GM19372 (cell line): ENCODE data around the gene PVR.
"Not testable (repeated sequence)": the region's sequence is repeated elsewhere in the genome, so short reads cannot be mapped to it uniquely, and the experiment has no call there.

Experiments
- ATAC-seq: cut with Tn5 transposase; IDR thresholded peaks from one replicate; pipeline ENCODE4 v1.9.1; 2021; ENCODE audit warnings: mild to moderate bottlenecking, low read depth, moderate library complexity; ENCODE audit not compliant: unreplicated experiment

PVR gene

DNA sequence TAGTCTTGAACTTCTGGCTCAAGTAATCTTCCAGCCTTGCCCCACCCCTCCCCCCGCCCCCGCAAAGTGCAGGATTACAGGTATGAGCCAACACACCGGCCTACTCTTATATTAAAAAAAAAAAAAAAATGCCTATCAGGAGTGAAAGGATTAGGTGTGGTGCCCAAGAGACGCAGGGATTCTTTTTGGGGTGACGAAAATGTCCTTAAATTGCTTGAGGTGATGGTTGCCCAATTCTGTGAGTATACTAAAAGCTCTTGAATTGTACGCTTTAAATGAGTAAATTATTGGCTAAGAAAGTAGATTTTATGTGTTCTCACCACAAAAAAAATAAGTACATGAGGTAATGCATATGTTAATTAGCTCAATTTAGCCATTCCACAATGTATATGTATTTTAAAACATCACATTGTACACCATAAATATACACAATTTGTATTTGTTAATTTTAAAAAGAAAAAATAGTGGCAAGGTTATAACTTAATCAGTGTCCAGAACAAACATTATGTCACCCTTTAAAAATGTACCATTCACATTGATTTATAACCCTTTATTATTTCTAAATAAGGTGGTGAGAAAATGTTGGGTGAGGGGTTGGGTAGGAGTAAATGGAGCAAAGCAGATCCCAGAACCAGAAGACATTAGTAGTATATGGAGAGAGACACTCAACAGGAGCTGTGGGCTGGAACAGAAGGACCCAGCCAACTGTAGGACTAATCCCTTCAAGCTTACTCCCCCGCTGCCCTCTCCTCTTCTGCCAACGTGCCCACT, 26.4 kb upstream of the PVR start:
- ATAC-seq = no peak

DNA sequence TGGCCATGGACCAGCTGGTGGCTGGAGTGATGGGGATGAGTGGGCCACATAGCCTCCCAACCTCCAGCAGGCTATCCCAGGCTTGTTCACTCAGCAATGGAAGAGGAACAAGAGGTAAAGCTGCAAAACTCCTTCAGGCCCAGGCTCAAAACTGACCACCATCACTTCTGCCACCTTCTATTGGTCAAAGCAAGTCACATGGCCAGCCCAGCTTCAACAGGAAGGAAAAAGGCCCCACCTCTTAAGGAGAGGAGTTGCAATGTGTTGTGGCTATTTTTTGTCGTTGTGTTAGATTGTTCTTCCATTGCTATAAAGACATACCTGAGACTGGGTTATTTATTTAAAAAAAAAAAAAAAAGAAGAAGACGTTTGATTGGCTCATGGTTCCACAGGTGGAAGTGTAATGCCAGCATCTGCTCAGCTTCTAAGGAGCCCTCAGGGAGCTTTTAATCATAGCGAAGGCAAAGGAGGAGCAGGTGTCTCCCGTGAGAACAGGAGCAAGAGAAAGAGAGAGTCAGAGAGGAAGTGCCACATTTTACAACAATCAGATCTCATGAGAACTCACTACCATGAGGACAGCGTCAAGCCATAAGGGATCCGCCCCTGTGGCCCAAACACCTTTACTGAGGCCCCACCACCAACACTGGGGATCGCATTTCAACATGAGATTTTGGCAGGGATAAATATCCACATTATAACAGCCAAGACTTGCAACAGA, 24.9 kb upstream of the PVR start:
- ATAC-seq = no peak

DNA sequence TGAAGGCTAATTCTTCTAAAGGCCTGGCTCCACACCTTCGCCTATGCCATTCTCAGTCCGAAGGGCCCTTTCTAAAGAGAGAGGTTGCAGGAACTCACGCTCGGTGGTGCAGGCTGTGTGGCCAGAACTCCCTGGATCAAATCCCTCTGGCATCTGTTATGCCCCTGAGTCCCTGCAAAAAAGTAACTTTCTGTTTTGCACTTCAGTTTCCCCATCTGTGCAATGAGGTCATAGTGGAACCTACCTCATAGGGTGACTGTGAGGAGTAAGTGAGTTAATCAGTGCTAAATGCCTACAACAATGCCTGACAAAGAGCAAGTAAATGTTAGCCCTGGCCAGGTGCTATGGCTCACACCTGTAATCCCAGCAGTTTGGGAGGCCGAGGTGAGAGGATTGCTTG, 23.0 kb upstream of the PVR start:
- ATAC-seq = no peak

DNA sequence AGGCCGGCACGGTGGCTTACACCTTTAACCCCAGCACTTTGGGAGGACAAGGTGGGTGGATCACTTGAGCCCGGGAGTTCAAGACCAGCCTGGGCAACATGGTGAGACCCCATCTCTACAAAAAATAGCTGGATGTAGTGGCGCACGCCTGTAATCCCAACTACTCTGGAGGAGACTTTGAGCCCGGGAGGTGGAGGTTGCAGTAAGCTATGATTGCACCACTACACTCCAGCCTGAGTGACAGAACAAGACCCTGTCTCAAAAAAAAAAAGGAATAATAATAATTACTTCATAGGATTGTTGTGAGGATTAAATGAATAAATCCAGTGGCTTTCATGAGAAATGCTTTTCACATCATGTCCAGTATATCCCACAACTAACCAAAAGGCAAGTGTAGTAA, 22.3 kb upstream of the PVR start:
- ATAC-seq = no peak

DNA sequence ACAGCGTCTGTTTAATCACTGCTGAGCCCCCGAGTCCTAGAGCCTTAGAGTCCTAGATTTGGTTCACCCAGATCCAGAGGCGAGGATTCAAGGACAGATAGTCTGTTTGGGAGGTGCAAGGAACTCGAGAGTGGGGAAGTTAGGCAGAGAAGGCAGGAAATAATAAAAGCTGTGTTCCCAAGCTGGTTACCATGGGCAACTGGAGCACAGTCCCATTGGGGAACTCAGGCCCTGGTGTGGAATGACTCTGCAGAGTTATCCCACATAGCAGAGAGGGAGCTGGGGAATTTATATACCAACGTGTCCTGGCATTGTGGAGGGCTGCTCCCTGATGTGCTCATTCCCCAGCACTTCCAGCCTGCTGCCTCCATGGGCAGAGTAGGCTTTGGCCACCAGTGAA, 20.6 kb upstream of the PVR start:
- no peak for ATAC-seq

DNA sequence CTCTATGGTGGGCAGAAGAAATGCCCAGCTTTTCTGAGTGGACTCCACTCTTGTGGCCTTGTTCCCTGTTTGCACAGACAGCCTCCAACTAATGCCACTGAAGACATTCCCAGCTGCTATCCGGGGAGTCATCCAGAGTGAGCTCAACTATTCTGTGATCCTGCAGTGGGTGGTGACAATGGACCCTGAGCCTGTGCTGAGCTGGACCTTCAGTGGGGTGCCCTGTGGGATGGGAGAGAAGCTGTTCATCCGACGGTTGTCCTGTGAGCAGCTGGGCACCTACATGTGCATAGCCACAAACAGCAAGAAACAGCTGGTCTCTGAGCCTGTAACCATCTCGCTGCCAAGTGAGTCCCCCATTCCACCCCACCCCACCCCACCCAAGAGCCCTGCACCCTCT, 20.1 kb upstream of the PVR start:
- ATAC-seq = no peak

DNA sequence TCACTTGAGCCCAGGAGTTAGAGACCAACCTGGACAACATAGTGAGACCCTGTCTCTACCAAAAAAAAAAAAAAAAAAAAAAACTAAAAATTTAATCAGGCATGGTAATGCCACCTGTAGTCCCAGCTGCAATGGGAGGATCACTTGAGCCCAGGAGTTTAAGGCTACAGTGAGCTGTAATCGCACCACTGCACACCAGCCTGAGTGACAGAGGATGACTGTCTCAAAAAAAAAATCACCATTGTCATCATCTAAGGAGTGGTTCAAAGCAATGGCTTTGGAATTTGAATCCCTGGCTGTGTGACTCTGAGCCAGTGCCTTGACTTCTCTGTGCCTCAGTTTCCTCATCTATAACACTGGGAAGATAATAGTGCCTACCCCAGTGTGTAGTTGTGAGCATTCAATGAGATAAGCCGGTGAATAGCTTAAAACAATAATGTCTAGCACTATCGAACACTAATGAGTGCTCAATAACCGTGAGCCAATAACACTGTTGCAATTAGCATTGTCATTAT, 18.8 kb upstream of the PVR start:
- ATAC-seq = no peak

DNA sequence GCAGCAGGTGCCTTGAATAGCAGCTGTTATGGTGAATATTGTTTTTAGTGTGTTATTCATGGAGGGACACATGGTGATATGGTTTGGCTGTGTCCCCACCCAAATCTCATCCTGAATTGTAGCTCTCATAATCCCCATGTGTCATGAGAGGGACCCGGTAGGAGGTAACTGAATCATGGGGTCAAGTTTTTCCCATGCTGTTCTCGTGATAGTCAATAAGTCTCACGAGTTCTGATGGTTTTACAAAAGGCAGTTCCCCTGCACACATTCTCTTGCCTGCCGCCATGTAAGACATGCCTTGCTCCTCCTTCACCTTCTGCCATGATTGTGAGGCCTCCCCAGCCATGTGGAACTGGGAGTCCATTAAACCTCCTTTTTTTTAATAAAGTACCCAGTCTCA, 18.1 kb upstream of the PVR start:
- not testable (repeated sequence) for ATAC-seq

DNA sequence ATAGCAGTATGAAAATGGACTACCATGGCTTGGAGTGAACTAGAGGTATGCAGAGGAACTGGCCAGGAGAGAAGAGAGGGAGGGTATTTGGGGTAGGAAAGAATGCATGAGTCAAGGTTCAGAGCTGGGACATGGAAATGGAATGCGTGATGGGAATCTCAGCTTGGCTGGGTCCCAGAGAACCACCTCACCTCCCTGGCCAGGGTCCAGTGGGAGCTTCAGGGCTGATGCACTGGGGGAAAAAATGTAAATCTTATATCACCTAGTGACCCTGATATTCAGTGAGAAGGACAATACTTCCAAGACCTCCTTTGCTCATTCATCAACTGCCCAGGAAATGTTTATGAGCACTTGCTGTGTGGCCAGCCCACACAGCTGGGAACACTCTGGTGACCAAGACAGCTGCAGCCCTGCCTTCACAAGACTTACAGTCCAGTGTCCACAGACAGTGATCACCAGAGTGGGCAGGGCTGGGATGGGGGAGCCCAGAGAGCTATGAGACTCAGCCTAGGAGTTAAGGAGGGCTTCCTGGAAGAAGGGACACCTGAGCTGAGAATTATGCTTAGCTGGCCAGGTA, 17.6 kb upstream of the PVR start:
- ATAC-seq = no peak

DNA sequence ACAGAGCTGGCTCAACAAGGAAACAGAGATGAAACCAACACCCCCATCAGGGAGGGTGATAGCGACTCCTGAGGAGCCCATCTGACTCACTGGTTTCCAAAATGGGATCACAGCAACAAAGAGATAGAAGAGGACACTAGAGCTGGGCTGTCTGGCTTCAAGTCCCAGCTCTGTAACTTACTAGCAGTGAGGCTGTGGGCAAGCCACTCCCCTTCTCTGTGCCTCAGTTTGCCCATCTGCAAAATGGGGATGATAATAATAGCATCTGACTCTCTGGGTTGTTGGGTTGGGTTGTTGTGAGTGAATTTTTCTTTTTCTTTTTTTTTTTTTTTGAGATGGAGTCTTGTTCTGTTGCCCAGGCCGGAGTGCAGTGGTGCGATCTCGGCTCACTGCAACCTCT, 16.1 kb upstream of the PVR start:
- ATAC-seq = no peak

DNA sequence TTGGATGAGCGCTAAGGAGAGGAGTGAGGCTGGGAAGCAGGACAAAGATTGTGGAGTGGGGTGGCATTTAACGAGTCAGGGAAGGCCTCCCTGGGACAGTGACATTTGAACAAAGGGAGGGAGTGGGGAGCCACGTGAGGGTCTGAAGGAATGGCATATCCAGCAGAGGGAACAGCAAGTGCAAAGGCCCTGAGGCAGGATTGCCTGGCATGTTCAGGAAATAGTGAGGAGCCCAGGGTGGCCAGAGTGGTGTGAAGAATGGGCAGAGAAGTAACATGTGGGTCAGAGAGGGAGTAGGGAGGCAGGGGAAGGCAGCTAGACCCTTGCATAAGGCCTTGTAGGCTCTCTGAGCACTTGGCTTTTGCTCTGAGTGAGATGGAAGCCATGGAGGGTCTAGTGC, 14.9 kb upstream of the PVR start:
- no peak for ATAC-seq

DNA sequence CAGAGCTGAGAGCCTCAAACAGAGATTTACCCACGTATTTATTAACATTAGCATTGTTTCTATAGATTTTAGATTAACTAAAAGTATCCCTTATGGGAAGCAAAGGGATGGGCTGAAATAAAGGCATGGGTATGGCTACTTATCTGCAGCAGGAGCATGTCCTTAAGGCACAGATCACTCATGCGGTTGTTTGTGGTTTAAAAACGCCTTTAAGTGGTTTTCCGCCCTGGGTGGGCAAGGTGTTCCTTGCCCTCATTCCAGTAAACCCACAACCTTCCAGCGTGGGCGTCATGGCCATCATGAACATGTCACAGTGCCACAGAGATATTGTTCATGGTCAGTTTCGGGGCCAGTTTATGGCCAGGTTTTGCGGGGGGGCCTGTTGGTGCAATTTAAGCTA, 12.1 kb upstream of the PVR start:
- not testable (repeated sequence) for ATAC-seq

DNA sequence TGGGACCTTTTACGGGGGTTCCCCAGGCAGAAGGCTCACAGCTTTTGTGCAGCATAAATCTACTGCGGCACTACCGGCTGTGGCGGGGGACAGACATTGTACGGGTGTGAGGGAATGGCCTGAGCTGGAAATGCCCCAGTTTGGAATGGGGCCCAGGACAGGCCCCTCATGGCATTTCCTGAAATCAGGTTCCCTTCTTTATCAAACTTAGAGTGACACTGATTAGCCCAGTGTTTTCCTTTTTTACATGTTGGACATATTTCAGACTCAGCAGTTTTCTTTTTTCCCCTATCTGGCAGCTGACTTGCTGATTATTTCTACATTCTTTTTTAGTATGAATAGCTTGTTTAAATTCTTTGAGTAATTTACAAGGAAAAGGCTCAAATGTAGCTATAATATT, 9.7 kb upstream of the PVR start:
- ATAC-seq = not testable (repeated sequence)

DNA sequence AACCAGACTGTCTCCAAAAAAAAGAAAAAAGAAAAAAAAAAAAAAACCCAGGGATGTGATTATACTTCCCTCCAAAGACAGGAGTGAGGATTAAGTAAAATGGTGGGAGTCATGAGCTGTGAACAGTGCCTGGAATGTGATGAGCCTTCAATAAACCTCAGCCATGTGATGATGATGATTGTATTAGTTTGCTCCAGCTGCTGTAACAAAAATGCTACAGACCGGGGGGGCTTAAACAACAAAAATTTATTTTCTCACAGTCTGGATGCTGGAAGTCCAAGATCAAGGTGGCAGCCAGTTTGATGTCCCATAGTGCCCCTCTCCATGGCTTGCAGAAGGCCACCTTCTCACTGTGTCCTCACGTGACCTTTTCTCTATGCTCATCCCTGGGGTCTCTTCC, 8.9 kb upstream of the PVR start:
- no peak for ATAC-seq

DNA sequence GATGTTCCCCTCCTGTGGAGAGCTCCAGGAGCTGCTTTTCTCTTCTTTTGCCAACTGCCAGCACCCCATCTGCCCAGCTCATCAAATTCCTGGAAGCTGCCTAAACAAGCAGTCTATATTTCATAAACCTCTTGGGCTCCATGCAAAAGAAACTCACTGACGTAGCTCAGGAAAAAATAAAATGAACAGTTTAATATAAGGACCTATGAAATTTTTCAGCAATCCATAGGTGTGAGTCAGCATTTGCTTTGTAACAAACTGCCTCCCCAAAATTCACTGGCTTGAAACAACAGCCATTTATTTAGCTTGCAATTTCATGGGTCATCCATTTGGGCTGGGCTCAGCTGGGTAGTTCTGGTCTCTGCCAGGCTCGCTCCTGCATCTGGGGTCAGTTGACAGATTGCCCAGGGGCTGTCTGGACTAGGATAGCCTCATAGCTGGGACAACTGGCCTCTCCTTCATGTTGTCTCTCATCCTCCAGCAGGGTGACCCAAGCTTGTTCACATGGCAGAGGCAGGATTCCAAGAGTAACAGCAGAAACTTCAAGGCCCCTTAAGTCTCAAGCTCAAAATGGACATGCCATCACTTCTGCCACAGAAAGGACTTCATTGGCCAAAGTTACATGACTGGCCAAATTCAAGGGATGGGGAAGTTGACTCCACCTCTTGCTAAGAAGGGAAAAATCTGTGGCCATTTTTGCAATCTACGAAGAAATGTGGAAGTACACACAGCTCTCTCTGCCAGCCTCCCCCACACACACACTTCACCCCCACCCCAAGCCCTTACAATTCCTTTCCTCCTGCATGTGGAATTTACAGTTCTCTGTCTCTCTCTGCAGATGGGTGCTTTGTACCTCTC, 7.9 kb upstream of the PVR start:
- ATAC-seq = no peak

DNA sequence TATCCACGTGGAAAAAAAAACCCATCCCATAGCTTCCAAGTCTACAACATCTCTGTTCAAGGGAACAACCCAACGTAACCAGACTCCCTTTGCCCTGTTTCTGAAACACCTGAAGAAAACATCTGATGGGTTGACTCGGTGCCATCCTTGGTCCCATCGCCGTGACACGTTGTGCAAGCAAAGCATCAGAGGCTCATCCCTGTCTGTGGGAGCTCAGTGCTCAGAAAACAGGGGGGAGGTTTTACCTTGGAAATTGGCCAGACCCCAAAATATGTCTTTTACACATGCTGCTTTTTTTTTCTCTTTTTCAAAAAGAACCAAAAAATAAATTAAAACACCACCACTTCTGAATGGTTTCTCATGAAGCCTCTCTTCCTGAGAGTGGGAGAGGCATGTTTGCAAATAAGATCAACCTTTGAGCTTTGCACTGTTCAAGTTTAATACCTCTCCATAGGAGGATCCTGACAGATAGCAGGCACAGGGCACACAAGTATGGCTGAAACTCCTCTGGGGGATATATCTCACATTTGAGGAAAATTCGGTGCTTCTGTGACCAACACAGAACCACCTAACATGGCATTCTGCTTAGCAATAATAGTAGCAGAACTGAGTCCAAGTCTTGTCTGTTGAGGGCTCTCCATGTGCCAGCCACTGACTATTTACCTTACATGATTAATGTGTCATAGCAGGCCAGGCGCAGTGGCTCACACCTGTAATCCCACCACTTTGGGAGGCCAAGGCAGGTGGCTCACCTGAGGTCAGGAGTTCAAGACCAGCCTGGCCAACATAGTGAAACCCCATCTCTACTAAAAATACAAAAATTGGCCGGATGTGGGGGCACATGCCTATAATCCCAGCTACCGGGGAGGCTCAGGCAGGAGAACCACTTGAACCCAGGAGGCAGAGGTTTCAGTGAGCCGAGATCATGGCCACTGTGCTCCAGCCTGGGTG, 7.0 kb upstream of the PVR start:
- ATAC-seq = no peak

DNA sequence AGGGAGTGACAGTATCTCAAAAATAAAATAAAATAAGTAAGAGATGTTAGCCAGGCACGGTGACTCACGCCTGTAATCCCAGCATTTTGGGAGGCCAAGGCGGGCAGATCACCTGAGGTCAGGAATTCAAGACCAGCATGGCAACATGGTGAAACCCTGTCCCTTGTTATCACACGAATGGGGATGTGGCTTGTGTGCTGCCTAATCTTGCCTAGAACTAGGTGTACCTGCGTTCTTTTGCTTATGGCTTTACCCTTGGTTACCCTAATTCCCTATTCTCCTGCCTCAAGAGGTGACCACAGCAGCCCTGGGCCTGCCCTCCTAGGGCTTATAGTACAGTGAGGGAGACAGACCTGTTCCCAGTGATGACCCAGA, 6.3 kb upstream of the PVR start:
- ATAC-seq = no peak

DNA sequence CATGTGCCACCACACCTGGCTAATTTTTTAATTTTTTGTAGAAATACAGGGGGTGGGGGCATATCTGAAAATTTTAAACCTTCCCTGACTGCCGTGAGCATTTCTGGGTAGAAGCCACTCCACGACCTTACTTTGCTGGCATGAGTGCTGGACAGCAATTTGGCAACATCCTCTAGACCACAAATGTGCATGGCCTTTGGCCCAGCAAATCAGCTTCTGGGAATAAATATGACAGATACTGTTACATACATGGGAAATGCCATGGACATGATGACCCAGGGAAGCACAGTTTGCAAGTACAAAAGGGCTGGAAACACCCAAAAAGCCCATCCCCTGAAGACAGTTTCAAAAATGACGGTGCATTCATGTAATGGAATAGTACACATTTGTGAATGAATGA, 3.2 kb upstream of the PVR start:
- ATAC-seq = no peak

DNA sequence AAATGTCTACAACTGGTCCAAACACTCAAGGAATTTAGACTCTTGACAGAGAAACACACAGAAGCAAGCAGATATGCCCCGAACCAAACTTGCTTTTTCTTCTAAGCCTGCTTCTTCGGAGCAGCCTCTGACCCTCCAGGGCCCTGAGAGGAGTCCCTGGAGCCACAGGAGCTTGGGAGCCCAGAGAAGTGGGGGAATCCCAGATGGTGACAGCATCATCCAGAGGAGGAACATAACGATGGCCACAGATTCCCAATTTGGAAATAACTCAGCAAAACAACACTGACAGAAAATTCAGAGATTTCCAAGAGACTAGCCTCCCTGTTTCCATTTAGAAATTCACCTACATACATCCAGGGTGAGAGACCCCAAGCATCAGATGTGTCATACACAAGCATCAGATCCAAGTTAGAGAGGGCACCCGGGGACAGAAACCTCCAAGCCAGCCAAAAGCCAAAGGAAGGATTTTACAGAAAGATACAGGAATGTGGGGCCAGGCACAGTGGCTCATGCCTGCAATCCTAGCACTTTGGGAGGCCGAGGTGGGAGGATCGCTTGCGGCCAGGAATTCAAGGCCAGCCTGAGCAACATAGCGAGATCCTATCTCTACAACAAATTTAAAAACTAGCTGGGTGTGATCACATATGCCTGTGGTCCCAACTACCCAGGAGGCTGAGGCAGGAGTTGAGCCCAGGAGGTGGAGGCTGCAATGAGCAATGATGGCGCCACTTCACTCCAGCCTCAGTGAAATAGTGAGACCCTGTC, 2.0 kb upstream of the PVR start:
- no peak for ATAC-seq
